Measurements from ENCODE around the gene PLEKHG2. TPM values are rescaled to one million over a fixed set of nuclear protein-coding genes. Genes with fewer than 3 reads are reported as not detected.

Gene PLEKHG2
- total RNA-seq, 1 experiment from 2014 or later: 62.3 TPM

DNA sequence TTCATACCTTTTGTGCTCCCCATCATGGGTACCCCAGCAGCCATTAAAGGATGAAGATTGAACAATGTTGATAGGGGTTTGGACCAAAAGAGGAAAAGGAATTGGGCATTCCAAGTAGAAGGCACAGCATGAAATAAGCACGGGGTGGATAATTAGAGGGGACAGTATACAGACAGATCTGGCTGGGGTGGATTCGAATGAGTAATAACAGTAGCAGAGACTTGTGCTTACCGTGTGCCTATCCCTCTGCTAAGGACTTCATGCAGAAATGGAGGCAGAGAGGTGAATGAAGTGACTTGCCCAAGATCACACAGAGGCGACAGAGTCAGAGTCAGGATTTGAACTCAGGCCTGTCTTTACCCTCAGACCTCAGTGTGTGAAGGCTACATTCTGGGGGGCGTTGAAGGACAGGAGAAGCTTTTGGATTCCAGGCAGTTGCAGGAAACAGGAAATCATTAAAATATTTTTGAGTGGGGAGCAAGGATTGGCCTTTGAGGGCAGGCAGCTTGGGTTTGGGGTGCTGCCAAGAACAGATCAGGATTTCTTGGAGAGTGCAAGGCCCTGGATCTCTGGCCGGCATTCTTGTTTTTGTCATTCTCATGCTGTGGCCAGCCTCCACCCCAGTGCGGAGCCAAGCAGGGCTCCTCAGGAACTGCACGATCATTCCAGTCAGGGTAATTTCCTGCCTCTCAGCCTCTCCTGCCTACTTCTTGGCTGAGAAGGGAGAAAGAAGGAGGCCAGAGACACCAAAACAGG lies 40.2 kb upstream of the PLEKHG2 start:
- H3K36me3 Mint-ChIP-seq: peaks cover 64% of the 10 kb centered on the region

GRCh38 chr19:39372941-39373340 lies 39.5 kb upstream of the PLEKHG2 start:
- ChIA-PET POLR2A (no interaction called here), CTCF (no interaction called here)
- no peaks in the 10 kb centered on the region for H3K9me3 Mint-ChIP-seq
- H3K4me1 Mint-ChIP-seq: no peaks in the 10 kb centered on the region
- no peak for ATAC-seq
- no peak for TF ChIP-seq JUN (CRISPR knock-in tag; IDR thresholded peaks at IDR 0.05)
- no peak for TF ChIP-seq ATF3 (CRISPR knock-in tag; conservative IDR thresholded peaks at IDR 0.05)
- no peak for TF ChIP-seq CBFB (CRISPR knock-in tag; IDR thresholded peaks at IDR 0.05; ENCODE audit: low read depth)
- TF ChIP-seq, protein P1, sequence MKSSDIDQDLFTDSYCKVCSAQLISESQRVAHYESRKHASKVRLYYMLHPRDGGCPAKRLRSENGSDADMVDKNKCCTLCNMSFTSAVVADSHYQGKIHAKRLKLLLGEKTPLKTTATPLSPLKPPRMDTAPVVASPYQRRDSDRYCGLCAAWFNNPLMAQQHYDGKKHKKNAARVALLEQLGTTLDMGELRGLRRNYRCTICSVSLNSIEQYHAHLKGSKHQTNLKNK (CRISPR knock-in tag; IDR thresholded peaks at IDR 0.05): no peak
- TF ChIP-seq HMGA2 (CRISPR knock-in tag; IDR thresholded peaks at IDR 0.05): no peak
- no peak for TF ChIP-seq ZNF232 (CRISPR knock-in tag; IDR thresholded peaks at IDR 0.05)
- no peak for TF ChIP-seq ZNF219 (CRISPR knock-in tag; IDR thresholded peaks at IDR 0.05; ENCODE audit: borderline replicate concordance)
- H3K27ac Mint-ChIP-seq: no peak overlapping the region
- H3K27me3 Mint-ChIP-seq (ENCODE audit: low read depth): no peaks in the 10 kb centered on the region
- H3K36me3 Mint-ChIP-seq: peaks cover 68% of the 10 kb centered on the region
- H3K4me3 Mint-ChIP-seq: no peak overlapping the region
- DNase-seq (ENCODE audit: low spot score): no peak

More for the DNA sequence above, 40.2 kb upstream of the PLEKHG2 start:
- POLR2A ChIA-PET: no interaction called here
- Mint-ChIP-seq H3K9me3 (no peaks in the 10 kb centered on the region), H3K27me3 (ENCODE audit: low read depth) (no peaks in the 10 kb centered on the region), H3K27ac (peak overlapping the region; percentile 44), H3K4me1 (no peaks in the 10 kb centered on the region), H3K4me3 (no peak overlapping the region)
- TF ChIP-seq, protein P2, sequence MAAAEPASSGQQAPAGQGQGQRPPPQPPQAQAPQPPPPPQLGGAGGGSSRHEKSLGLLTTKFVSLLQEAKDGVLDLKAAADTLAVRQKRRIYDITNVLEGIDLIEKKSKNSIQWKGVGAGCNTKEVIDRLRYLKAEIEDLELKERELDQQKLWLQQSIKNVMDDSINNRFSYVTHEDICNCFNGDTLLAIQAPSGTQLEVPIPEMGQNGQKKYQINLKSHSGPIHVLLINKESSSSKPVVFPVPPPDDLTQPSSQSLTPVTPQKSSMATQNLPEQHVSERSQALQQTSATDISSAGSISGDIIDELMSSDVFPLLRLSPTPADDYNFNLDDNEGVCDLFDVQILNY (CRISPR knock-in tag; IDR thresholded peaks at IDR 0.05): no peak
- TF ChIP-seq, protein P3, sequence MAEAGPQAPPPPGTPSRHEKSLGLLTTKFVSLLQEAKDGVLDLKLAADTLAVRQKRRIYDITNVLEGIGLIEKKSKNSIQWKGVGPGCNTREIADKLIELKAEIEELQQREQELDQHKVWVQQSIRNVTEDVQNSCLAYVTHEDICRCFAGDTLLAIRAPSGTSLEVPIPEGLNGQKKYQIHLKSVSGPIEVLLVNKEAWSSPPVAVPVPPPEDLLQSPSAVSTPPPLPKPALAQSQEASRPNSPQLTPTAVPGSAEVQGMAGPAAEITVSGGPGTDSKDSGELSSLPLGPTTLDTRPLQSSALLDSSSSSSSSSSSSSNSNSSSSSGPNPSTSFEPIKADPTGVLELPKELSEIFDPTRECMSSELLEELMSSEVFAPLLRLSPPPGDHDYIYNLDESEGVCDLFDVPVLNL (CRISPR knock-in tag; IDR thresholded peaks at IDR 0.05; ENCODE audit: borderline replicate concordance, low read depth): no peak
- TF ChIP-seq ATF3 (CRISPR knock-in tag; conservative IDR thresholded peaks at IDR 0.05) (no peak), NFYB (CRISPR knock-in tag; conservative IDR thresholded peaks at IDR 0.05; ENCODE audit: low read depth) (no peak), SMAD4 (CRISPR knock-in tag; IDR thresholded peaks at IDR 0.05) (no peak)
- TF ChIP-seq, protein P4, sequence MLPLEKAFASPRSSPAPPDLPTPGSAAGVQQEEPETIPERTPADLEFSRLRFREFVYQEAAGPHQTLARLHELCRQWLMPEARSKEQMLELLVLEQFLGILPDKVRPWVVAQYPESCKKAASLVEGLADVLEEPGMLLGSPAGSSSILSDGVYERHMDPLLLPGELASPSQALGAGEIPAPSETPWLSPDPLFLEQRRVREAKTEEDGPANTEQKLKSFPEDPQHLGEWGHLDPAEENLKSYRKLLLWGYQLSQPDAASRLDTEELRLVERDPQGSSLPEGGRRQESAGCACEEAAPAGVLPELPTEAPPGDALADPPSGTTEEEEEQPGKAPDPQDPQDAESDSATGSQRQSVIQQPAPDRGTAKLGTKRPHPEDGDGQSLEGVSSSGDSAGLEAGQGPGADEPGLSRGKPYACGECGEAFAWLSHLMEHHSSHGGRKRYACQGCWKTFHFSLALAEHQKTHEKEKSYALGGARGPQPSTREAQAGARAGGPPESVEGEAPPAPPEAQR (CRISPR knock-in tag; IDR thresholded peaks at IDR 0.05): no peak
- ATAC-seq: no peak
- CTCF ChIA-PET: no interaction called here
- DNase-seq (ENCODE audit: low spot score): no peak

GRCh38 chr19:39375929-39376328 lies 36.5 kb upstream of the PLEKHG2 start:
- CTCF ChIA-PET: no interaction called here
- no peak for DNase-seq (ENCODE audit: low spot score)

More at GRCh38 chr19:39375929-39376328, 36.5 kb upstream of the PLEKHG2 start:
- Mint-ChIP-seq H3K4me1 (no peaks in the 10 kb centered on the region), H3K9me3 (no peaks in the 10 kb centered on the region), H3K27ac (no peak overlapping the region), H3K27me3 (ENCODE audit: low read depth) (no peaks in the 10 kb centered on the region), H3K36me3 (peaks cover 73% of the 10 kb centered on the region), H3K4me3 (no peak overlapping the region)
- ATAC-seq: no peak
- TF ChIP-seq, protein P5, sequence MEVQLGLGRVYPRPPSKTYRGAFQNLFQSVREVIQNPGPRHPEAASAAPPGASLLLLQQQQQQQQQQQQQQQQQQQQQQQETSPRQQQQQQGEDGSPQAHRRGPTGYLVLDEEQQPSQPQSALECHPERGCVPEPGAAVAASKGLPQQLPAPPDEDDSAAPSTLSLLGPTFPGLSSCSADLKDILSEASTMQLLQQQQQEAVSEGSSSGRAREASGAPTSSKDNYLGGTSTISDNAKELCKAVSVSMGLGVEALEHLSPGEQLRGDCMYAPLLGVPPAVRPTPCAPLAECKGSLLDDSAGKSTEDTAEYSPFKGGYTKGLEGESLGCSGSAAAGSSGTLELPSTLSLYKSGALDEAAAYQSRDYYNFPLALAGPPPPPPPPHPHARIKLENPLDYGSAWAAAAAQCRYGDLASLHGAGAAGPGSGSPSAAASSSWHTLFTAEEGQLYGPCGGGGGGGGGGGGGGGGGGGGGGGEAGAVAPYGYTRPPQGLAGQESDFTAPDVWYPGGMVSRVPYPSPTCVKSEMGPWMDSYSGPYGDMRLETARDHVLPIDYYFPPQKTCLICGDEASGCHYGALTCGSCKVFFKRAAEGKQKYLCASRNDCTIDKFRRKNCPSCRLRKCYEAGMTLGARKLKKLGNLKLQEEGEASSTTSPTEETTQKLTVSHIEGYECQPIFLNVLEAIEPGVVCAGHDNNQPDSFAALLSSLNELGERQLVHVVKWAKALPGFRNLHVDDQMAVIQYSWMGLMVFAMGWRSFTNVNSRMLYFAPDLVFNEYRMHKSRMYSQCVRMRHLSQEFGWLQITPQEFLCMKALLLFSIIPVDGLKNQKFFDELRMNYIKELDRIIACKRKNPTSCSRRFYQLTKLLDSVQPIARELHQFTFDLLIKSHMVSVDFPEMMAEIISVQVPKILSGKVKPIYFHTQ (CRISPR knock-in tag; IDR thresholded peaks at IDR 0.05): no peak
- TF ChIP-seq HMGXB4 (CRISPR knock-in tag; IDR thresholded peaks at IDR 0.05): no peak
- POLR2A ChIA-PET: no interaction called here

Data from WTC11 (cell line).